Cerebellar nuclear complex (tissue), 1 donor: ENCODE data around the gene STK4.

ENCODE experiments used
- DNase-seq, 2 experiments: peaks; one replicate each; lab custom pipeline; 2025; lab: John Stamatoyannopoulos, UW

The STK4 gene

DNA sequence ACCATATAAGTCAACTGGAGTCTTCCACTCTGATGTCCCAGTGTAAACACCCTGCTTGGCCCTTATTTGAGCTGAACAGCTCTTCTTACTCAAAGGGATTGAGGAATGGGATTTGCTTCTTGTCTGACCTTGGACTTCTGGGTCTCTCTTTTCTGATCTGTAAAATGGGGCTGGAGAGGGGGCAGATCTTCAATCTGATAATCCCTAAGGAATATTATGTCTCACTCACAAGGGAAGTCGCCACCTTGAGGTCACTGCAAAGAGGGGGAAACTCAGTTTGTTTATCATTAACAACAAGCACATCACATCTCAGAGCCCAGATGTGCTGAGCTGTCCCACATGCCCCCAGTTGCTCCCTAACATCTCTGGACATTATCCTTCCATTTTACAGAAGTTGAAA lies 119.6 kb downstream of the STK4 start:
- no peak for DNase-seq

DNA sequence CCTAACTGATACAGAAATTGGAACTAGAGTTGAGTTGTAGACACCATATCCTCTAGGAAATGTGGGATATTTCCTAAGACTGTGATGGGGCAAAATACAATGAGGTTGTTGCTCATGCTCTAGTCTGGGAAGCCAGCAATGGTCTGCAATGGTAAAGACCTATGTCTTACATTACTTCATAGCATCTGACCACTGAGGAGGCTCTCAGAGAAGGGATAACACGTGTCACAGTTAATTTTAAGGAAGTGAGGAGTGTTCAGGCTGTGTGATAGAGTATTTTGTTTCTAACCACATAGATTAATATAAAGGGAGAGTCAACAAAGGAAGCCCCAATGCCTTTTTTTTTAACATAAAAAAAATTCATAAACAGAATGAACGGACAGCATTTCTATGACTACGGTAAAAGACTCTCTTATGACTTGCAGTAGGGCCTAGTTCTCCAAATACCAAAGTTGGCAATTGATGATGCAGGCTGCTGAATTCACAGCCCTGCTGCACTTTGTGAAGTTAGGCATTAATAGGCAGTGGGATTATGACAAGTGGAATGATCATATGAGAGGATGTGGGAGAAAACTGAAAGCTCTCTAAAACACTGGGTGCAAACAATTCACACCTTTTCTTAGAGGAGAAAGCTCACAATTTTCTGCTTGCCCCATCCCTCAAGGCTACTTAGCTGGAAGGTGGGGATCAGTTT lies 120.9 kb downstream of the STK4 start:
- DNase-seq: no peak

DNA sequence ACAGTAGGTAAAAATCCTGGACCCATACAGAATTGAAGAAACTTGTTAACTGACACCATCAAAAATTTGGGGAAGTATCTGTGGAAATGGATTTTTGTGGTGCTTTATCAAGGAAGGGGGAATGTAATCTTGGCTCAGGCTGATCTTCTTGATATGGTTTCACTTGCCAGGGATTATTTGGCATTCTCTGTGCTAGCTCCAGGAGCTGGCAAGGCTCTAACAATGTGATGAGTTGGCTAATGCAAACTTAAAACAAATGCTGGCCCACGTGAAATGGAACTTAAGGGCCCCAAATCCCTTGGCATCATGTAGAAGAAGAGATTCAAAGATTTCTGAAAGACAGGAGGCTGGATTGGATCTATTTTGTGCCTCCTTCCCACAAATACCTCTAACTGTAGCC lies 121.5 kb downstream of the STK4 start:
- DNase-seq: no peak

DNA sequence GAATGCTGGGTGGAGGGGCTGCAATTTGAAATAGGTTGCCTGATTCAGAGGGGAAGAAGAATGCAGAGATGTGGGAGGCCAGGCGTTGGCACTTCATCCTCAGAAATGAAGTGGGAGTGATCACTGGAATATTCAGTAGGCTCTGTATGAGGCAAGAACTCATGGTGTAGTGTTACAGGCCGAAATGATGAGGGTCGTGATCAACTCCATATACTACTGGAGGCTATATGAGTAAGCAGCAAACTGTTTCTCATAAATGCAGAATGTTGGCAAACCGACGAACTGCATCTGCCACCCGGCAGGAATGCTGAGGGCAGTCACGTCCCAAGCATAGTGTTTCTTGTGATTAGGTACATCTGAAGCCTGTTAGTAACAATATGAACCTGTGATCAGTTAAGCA lies 121.9 kb downstream of the STK4 start:
- DNase-seq: no peak

DNA sequence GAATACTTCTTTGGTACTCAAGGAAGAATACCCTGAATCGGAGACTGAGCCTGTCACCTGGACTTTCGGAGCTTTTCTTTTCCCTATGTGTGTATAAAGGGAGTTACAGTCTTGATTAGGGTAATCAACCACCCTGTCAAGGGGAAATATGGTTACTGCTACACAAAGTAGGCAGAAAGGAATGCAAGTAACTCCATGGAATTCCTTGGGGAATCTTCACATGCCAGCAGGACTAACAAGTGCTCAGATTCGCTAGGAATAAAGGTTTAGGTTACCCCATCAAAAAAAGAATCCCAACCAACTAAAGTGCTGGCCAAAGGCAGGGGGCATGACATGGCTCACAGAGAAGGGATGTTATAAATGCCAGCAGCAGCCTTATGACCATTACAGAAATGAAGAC lies 124.2 kb downstream of the STK4 start:
- DNase-seq: no peak

DNA sequence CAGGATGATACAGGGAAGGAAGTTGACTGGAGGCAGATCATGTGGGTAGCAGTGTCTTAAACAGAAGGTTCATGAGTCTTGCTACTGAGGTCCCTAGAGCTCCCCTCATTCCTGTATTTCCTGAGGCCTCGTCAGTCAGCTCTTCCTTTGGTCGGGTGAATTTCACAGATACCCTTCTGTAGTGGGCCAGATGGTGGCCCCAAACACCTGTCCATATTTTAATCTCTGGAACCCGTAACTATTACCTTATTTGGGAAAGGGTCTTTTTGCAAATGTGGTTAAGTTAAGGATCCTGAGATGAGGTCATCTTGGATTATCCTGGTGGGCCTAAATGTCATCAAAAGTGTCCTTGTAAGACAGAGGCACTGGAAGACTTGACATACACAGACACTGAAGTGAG lies 125.1 kb downstream of the STK4 start:
- no peak for DNase-seq

DNA sequence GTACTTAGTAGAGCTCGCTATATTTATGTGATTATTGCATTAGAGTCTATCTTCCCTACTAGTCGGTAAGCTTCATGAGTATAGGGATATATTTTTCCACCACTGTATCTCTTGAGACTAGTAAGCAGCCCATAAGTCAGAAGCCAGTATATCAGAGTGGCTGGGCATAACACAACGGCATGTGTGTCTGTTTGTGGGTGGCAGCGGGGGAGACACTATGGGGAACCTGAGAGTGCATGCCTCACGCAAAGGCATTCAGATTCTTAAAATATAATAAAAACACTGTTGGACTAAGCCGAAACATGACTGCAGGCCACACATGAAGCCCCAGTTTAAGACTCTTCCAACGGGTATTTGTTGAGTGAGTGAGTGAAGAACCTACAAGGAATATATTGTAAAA lies 126.6 kb downstream of the STK4 start:
- no peak for DNase-seq

DNA sequence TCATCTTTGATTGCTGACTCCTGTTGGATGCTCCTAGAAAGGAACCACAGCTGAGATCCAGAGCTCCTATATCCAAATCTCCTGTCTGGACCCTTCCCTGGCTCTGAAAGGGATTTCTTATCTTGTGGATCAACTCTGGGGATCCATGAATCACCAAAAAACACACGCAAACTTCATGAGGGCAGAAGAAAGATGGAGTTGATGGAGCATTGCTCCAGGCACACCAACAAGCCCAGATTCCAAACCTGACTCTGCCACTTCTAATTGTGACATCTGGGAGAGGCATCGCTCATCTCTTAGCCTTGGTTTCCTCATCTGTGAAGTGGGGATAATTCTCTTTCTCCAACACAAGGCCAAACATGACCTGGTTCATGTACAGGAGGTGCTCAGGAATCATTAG lies 127.9 kb downstream of the STK4 start:
- DNase-seq: no peak

DNA sequence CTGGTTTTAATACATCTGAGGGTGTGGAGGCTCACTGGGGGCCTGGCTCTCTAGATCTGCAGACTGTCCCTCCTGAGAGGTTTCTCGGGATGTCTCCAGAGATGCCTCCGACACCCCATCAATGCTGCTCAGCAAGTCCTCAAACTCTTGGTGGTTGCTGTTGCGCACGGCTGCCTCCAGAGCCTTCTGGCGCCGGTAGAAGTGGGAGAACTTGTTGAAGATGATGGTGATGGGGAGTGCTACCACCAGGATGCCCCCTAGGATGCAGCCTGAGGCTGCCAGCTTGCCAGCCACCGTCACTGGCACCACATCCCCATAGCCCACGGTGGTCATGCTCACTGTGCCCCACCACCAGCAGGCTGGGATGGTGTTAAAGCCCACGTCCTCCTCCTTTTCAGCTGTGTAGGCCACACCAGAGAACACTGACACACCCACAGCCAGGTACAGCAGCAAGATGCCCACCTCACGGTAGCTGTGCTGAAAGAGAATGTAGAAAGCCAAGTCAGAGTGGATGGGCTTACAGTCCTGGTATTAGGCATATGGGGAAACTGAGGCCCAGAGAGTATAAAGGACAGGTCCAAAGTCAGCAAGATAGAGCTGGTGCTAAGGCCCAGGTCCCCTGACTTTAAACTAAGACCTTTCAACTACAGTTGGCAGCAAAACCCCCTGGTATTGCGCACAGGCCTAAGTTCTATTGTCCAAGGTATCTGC lies 128.7 kb downstream of the STK4 start:
- DNase-seq: no peak

DNA sequence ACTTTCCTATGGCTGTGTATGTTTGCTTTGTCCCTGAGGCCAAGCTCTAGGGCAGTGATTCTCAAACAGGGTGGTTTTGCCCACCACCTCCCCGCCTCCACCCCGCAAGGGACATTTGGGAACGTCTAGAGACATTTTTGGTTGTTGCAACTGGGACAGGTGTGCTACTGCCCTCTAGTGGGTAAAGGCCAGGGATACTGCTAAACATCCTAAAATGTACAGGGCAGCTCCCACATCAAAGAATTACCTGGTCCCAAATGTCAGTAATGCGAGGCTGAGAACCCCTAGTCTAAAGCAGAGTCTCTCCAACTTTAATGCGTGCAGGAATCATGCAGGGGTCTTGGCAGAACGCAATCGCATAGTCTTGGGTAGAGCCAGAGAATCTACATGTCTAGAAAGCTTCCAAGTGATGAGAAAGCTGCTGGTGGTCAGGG lies 129.5 kb downstream of the STK4 start:
- no peak for DNase-seq

DNA sequence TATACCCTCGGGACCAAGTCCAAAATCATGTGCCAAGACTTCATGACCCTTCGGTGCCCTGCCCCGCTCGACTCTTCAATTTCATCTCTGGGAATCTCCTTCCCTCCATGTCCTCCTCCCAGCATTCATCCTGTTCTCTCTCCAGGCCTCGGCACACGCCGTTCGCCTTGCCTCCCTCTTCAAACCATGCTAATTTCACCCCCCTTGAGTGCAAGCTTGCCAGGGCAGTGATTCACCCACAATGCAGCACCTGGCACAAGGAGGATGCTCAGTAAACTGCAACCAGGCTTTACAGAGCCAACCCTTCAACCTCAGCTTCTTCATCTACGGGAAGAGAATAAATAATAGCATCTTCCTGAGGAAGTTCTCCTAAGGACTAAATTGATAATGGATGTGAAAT lies 130.5 kb downstream of the STK4 start:
- DNase-seq: no peak

DNA sequence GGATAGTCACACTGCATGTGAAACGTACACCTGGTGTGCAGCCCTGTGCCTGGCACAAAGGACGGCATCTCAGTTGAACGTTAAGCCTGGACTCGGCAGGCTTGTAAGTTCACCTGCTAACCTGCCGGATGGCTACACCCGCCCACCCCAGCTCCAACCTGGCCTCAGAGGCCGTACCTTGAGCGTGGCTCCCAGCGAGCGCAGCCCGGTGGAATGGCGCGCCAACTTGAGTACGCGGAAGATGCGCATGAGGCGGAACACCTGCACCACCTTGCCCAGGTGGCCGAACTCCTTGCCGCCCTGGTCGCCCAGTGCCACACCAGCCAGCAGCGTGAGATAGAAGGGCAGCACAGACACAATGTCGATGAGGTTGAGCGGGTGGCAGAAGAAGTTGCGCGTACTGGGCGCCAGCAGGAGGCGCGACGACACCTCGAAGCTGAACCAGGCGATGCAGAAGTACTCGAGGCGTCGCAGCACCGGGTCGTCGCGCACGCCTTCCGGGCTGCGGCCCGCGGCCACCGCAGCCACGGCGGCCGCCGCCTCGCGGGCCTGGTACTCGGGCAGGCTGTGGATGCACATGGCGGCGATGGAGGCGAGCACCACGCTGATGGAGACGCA lies 131.3 kb downstream of the STK4 start:
- no peak for DNase-seq

DNA sequence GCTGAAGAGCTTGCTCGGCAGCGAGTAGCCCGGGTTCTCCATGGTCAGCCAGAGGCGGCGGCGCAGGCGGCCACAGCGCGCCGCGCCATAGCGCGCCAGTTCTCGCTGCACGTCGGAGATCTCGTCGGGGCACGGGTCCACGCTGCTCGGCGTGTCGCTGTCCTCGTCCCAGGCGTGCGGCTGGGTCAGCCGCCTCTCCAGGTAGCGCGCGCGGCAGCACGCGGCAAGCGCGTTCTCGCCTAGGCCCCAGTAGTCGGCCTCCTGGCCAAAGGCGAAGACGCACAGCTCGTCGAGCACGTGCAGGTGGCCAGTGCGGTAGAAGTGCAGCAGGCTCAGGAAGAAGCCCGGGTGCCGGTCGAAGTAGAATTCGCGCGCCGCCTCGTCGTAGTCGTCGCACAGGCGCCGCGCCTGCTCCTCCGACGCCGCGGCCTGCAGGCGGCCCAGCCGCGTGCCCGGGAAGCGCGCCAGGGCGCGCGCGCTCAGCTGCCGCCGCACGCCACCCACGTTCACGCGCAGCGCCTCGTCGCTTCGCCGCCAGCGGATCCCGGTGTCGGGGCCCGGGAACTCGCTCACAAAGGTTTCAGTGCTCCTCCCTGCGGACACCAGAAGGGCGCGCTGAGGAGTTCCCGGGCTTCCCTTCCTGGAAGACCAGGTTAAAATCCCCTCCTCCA lies 131.9 kb downstream of the STK4 start:
- no peak for DNase-seq

DNA sequence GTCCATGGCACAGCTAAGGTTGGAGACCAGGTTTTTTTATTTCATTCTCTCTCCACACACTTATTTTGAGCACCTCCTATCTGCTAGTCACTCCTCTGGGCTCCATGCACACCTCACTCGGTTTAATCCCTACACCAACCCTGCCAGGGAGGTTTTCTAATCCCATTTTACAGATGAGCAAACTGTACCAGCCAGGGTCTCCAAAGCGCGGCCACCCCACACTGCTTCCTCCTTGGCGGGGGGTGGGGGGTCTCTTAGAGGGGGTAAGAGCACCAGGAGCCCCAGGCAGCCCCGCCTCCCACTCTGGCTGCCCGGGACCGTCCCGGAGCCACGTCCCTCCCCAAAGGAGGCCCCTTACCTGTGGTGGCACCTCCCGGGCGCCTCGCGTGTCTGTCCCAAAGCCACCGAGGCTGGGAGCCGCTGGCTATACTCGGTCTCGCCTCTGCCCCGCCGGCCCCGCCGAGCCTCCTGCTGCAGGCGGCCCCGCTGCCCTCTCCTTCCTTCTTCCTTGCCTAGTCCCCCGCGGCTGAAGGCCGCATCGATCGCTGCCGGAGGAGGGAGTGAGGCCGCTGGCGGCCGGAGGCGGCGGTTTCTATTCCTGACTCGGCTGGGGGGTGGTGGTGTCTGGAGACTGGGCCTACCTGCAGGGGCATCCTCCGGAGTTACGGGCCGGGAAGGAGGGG lies 134.4 kb downstream of the STK4 start, which contains the start of gene KCNS1:
KCNS1 (minus strand) TSS at position 565 of the 683 bp plus-strand sequence. CDS start 1,891 bp downstream, outside the sequence.
- DNase-seq: no peak

DNA sequence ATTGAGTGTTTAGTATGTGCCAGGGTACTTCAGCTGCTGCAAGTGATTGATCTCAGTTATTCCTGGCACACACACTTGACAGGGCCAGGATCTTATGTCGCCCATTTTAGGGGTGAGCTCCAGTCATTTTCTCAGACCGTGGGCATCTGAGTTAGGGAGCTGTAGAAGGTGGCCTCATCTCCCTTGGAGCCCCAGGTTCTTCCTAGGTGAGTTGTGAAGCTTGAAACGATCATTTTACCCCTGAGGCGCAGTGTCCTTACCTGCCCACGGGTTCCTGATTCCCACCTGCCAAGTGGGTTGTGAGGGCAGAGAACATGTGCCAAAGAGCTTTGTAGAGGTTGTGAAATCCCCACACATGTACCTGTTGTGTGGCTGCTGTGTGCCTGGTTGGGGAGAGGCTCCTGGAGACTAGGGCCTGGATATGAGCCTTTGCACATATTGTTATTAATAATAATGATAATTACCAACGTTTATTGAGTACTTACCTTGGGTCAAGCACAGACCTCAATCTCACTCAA lies 135.1 kb downstream of the STK4 start:
- DNase-seq: no peak

DNA sequence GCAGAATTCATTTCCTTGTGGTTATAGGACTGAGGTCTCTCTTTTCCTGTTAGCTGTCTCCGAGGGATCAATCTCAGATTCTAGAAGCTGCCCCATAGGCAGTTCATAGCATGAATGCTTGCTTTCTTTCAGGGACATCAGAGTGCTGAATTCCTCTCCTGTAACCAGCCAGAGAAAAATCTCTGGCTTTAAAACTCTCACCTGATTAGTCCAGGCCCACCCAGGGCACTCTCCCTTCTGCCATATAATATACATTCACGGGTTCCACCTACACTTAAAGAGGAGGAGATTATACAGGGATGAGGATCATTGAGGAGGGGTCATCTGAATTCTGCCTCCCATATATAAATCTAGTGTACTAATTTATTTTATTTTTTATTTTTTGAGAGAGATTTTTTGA lies 136.8 kb downstream of the STK4 start:
- no peak for DNase-seq

DNA sequence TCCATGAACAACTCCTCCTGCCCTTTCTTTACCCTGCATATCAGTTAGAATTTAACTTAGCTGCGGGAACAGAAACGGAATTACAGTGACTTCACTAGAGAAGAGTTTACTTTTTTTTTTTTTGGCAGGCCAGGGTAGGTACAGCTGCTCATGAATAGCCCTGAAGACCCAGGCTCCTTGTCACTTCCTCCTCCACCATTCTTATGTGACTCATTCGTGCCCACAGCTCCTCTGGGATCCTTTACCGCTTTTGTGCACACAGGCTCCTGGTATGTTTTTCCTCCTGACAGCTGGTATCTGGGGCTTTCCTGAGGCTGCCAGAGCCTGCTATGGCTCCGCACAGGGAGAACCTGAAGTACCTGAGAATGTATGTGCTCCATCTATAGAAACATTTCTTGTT lies 138.5 kb downstream of the STK4 start:
- DNase-seq: no peak

DNA sequence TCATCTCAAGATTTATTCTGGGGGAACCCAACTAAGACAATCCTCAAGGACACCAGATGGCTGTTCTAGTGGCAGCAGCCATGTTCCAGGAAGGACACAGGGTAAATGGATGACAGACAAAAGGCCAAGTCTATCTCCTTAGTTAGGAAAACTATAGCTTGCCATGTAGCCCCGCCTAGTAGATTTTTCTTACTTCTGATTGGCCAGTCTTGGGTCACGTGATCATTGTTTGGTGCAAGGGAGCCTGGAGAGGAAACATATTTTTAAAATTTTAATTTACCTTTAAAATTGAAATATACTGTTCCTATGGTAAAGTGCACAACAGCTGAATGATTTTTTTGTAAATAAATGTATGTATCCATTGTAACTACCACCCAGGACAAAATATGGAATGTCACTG lies 139.0 kb downstream of the STK4 start:
- no peak for DNase-seq

DNA sequence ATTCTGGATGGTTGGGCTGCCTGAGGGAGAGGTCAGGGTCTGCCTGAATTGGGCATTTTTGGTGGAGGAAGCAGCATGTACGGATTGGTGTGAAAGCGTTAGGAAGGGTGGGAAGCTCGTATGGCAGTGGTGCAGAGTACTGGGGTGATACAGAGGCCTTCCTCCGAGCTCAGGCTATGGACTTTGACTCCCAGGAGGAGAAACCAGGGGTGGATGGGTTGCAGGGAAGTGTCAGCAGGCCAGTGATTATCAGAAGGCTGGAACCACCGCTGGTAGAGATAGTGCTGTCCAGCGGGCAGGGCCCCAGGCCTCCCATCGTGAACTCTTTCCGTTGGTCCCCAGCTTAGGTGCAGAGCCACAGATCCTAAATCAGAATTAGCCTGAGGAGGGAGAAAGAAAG lies 143.3 kb downstream of the STK4 start:
- no peak for DNase-seq

DNA sequence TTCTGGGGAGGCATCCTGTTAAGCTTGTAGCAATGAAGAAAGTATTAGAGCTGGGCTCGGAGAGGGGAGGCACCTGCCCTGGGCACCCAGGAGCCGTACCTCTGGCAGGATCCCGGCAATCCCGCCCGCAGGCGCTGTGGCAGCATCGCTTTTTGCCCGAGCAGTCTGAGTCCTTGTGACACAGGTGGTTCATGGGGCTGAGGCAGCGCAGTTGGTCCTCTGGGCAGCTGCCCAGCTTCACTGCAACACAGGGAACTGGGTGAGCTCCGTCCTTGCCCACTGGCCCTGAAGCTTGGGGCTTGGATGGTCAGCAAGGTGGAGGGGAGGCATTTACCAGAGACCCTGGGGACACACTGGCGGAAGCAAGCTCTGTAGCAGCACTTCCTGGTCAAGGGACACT lies 144.0 kb downstream of the STK4 start:
- DNase-seq: no peak

DNA sequence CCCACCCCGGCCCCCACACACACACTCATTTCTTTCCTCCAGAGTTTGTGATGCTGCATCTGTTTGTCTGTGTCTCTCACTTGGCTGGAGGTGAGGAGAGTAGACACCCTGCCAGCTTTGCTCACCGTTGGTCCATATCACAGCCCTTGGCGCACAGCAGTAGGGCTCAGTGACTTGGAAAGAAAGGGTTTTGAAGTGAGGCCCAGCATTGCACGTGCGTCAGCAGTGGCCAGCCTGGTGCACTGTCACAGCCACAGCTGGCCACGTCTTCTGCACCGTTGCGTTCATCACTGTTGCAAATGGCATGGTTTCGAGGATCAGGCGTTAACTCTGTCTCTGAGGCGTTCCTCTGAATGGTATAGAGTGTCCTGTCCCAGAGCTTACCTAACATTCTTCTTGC lies 145.0 kb downstream of the STK4 start:
- DNase-seq: no peak
